Spleen (tissue), 7 donors: ENCODE data around the gene ADAMTSL1.

Experiments used
- POLR2A ChIP-seq, 3 donors: fragments of 450-650 bp; IDR thresholded peaks; one replicate each; pipeline ENCODE4 v1.5.1; 2017; ENCODE audit warnings: antibody characterized with exemption in 3 of 3, mild to moderate bottlenecking in 1 of 3
- POLR2AphosphoS5 ChIP-seq, 3 donors: sonication (generic); formaldehyde crosslinking; IDR thresholded peaks; one replicate each; pipeline ENCODE4 v1.5.1; 2017; ENCODE audit warnings: antibody characterized with exemption in 3 of 3
- TF ChIP-seq, protein P1 (sequence below), 11 experiments: fragments of 200-600 bp in 7 of 11; fragments of 450-650 bp in 4 of 11; sonication (generic) in 4 of 11; IDR thresholded peaks in 8 of 11; conservative IDR thresholded peaks in 3 of 11; 1 replicate in 7 of 11; 2 replicates in 4 of 11; pipeline versions ENCODE4 v1.4.0 to v1.8.0; 2016 to 2021; ENCODE audit warnings: antibody characterized with exemption in 11 of 11, inconsistent platforms in 4 of 11, mild to moderate bottlenecking in 1 of 11
- donor health status: DM: no; HTN: no; CAD: no; lungs with moderate emphysema.
- donor health status: DM: no; HTN: no; CAD: no.
- donor health status: DM: no; HTN: no; CAD: no.

GRCh38 chr9:18606846-18607245, 132.9 kb downstream of the ADAMTSL1 start:
- no peak for TF ChIP-seq POLR2A (IDR thresholded peaks at IDR 0.05)
- TF ChIP-seq, protein P1, sequence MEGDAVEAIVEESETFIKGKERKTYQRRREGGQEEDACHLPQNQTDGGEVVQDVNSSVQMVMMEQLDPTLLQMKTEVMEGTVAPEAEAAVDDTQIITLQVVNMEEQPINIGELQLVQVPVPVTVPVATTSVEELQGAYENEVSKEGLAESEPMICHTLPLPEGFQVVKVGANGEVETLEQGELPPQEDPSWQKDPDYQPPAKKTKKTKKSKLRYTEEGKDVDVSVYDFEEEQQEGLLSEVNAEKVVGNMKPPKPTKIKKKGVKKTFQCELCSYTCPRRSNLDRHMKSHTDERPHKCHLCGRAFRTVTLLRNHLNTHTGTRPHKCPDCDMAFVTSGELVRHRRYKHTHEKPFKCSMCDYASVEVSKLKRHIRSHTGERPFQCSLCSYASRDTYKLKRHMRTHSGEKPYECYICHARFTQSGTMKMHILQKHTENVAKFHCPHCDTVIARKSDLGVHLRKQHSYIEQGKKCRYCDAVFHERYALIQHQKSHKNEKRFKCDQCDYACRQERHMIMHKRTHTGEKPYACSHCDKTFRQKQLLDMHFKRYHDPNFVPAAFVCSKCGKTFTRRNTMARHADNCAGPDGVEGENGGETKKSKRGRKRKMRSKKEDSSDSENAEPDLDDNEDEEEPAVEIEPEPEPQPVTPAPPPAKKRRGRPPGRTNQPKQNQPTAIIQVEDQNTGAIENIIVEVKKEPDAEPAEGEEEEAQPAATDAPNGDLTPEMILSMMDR (IDR thresholded peaks at IDR 0.05 in 8 of 11, conservative IDR thresholded peaks at IDR 0.05 in 3 of 11) = no peak
- TF ChIP-seq POLR2AphosphoS5 (IDR thresholded peaks at IDR 0.05) = no peak
